GM19468 (cell line): ENCODE measurements around the gene FBLN1.
"Not testable (repeated sequence)": the region's sequence is repeated elsewhere in the genome, so short reads cannot be mapped to it uniquely, and the experiment has no call there.

Source experiments
- ATAC-seq: cut with Tn5 transposase; IDR thresholded peaks from one replicate; pipeline ENCODE4 v1.9.1; 2021; ENCODE audit warnings: mild to moderate bottlenecking, moderate library complexity, moderate number of reproducible peaks; ENCODE audit not compliant: unreplicated experiment; ENCODE audit errors: extremely low read depth

FBLN1 gene, protein sequence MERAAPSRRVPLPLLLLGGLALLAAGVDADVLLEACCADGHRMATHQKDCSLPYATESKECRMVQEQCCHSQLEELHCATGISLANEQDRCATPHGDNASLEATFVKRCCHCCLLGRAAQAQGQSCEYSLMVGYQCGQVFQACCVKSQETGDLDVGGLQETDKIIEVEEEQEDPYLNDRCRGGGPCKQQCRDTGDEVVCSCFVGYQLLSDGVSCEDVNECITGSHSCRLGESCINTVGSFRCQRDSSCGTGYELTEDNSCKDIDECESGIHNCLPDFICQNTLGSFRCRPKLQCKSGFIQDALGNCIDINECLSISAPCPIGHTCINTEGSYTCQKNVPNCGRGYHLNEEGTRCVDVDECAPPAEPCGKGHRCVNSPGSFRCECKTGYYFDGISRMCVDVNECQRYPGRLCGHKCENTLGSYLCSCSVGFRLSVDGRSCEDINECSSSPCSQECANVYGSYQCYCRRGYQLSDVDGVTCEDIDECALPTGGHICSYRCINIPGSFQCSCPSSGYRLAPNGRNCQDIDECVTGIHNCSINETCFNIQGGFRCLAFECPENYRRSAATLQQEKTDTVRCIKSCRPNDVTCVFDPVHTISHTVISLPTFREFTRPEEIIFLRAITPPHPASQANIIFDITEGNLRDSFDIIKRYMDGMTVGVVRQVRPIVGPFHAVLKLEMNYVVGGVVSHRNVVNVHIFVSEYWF

DNA sequence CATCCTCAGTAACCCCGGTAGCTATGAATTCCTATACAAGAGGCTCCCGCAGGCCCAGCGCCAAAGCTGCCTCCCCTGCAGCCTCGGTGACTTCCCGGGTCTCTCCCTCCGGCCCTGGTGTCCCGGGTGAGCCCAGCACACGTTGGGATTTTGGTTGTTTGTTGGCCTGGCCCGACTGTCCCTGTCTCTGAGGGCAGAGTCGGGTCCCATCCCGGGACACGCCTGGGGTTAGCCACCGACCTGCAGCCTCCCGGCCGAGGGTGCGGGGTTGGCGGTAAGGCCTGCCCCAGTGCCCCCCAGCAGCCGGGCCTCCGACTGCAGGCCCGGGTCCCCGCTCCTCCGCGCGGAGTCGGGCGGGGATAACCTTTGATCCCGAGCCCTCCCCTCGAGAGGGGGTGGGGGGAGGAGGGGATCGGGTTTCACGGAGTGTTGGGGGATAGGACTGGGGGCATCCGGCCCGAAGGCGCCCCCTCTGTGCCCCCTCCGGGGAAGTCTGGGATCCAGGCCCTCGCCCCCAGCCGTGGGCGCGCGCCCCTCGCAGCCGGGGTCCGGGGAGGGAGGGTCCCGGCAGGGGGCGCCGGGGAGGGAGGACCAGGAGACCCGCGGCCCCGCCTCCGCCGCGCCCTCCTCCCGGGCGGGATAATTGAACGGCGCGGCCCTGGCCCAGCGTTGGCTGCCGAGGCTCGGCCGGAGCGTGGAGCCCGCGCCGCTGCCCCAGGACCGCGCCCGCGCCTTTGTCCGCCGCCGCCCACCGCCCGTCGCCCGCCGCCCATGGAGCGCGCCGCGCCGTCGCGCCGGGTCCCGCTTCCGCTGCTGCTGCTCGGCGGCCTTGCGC, at the start of gene FBLN1:
Gene FBLN1, plus strand, starts transcription at position 669 of the 835 bp plus-strand sequence. Its CDS starts 103 bp downstream, at position 772.
- ATAC-seq, result no peak

DNA sequence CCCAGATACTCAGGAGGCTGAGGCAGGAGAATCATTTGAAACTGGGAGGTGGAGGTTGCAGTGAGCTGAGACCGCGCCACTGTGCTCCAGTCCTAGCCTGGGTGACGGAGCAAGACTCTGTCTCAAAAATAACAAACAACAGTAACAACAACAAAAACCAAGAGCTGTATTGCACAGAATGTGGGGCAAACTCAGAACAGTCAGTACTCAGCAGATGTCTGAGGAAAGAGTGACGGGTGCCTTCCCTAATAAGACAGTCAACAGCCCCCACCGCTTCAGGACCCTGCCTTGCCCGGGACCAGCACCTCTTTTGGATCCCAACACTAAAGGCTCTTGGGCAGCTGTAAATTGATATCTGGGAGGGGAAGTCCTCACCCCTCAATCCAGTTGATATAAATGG, 48.9 kb upstream of the FBLN1 start:
- no peak for ATAC-seq

DNA sequence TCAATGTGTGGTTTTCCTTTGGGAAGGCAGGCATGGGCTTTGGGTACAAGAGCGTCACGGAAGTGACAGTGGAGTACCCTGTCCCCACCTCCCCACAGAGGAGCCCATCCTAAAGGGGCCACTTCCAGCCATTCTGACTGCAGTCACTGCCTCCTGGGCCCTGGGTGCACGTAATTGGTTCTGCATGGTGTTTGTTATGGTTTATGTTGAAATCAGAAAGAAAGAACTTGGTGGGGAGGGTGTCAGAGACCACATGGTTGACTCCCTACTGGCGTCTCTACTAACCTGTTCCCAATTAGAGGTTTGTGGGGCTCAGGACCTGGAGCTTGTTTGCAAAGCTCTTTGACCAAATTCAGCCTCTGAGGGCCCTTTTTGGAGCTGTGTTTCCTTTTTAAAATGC, 48.4 kb upstream of the FBLN1 start:
- ATAC-seq, result no peak

DNA sequence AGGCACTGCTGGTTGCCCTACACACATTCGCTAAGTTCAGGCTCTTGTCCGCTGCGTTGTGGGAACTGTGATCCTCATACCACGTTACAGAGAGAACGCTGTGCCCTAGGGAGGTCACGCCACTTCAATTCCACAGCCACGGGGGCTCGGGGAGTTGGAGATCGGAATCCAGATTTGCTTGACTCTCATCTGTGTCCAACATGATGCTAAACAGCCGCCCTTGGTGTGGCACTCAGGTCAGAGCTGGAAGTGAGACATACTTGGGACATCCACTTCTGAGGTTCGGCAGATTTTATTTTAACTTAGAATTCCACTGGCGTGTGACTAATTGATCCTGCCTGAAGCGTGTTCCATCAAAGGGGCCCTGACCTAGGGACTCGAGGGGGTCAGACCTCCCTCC, 47.5 kb upstream of the FBLN1 start:
- no peak for ATAC-seq

DNA sequence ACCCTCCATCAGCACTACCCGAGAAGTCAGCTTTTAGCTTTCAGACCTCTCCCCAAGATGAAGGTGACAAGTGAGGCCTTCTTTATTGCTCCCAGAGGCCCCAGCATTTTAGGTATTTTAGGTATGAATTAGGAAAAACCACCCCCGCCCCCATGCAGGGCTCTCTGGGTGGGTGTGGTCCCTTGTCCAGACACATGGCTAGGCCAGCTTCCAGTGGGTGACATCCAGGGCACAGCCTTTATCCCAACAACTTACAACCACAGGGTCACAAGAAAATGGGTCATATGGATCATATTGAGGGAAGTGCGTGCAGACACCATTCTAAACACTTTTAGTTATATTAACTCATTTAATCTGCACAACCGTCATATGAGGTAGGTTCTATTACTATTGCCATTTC, 47.1 kb upstream of the FBLN1 start:
- no peak for ATAC-seq

DNA sequence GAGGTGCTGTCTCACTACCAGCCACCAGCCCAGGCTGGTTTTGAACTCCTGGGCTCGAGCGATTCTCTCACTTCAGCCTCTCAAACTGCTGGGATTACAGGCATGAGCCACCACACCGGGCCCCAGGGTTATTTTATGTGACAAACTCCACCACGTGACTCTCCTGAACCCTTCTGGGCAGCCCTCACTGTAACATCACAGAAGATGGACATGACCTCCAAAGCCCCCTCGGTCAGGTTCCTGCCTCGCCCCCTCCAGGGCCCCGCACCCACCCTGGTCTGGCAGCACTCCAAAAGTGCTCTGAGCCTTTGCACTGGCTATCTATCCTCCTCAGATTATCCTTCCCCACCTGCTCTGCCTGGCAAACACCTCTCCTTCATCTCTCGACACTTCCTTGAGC, 45.9 kb upstream of the FBLN1 start:
- ATAC-seq, result no peak

DNA sequence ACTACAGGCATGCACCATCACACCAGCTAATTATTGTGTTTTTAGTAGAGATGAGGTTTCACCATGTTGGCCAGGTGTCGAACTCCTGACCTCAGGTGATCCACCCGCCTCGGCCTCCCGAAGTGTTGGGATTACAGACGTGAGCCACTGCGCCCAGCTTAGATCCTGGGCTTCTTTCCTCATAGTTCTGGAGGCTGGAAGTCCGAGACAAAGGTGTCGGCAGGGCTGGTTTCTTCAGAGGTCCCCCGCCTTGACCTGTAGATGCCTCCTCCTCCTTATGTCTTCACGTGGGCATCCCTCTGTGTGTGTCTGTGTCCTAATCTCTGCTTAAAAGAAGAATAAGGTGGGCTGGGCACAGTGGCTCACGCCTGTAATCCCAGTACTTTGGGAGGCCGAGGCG, 44.2 kb upstream of the FBLN1 start:
- ATAC-seq, result no peak

DNA sequence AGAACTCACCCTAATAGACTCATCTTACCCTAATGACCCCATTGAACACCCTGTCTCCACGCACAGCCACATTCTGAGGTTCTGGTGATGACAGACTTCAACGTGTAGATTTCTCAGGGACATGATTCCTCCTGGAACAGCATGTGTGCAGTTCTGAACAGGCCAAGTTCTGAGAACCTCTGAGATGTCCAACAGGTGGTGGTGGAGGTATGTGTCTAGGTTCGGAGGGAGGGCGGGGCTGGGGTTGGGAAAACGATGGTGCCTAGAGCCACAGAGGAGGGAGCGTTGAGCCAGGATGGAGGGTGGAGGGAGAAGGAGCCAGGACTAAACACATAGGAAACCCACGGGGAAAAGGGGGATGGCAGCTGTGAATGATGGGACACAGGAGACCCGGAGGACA, 43.4 kb upstream of the FBLN1 start:
- ATAC-seq, result no peak

DNA sequence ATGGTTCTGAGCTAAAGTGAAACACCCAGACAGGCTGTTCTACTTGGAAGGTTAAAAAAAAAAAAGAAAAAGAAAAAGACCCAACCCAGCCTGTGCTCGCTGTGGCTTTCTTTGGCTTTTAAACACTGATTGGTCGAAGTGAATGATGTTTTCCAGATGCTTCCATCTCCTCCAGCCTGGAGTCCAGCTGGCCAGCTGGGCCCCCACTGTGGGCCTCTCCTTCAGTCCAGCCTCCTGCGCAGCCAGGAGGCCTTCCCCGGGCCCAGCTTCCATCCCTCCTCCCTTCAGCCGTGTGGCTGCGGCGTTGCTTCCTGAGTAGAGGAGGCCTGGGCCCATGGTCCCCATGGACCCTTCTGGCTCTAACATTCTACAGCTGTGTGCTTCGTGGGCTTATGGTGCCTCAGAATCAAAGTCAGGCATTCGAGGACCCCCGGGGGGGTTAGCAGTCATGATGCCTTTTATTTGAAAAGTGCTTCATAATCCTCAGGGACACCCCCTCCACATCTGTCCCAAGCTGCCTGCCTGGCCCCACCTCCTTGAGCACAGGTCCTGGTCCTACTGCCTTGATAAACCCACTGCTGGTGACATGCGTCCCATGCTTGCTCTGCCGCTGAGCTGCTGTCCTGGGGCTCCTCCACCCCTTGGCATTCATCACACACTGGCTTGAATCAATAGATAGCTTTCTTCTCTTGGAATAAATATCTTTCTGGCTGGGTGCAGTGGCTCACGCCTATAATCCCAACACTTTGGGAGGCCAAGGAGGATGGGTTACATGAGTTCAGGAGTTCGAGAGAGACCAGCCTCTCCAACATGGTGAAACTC, 42.2 kb upstream of the FBLN1 start:
- ATAC-seq, result no peak

DNA sequence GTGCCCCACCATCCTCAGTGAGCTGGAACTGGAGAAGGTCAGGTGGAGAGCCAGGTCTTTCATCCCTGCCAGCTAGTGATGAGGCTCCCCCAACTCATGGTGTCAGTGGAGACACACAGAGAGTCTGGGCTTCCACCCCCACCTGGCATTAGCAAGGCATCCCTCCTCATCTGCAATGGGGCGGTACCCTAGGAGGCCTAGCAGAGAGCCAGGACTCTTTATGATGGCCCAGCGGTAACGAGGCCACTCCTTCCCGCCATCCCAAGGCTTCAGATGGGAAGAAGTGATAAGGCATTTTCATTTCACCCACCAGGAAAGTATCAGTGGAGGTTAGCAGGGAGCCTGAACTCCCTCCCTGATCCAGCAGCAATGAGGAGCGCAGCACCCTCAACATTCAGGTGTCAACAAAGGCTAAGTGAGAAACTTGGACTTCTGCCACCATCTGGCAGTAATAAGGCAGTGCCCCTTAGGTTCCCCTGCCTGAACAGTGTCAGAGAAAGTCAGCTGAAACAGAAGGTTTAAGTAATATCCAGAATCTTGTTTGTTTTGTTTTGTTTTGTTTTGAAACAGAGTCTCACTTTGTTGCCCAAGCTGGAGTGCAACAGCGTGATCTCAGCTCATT, 40.5 kb upstream of the FBLN1 start:
- ATAC-seq, result no peak

DNA sequence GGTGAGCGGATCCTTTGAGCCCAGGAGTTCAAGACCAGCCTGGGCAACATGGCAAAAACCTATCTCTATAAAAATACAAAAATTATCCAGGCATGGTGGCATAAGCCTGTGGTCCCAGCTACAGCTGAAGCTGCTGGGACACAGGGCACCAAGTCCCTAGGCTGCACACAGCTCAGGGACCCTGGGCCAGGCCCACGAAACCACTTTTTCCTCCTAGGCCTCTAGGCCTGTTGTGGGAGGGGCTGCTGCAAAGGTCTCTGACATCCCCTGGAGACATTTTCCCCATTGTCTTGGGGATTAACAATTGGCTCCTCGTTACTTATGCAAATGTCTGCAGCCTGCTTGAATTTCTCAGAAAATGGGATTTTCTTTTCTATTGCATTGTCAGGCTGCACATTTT, 39.0 kb upstream of the FBLN1 start:
- ATAC-seq, result not testable (repeated sequence)

DNA sequence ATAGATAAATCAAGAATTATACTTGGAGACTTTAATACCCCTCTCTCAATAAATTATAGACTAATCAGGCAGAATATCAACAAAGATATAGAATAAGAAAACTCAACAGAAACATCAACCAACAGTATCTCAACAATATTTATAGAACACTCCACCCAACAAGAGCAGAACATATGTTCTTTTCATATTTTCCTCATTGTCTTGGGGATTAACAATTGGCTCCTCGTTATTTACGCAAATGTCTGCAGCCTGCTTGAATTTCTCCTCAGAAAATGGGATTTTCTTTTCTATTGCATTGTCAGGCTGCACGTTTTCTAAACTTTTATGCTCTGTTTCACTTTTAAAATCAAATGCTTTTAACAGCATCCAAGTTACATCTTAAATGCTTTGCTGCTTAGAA, 37.0 kb upstream of the FBLN1 start:
- ATAC-seq, result no peak

DNA sequence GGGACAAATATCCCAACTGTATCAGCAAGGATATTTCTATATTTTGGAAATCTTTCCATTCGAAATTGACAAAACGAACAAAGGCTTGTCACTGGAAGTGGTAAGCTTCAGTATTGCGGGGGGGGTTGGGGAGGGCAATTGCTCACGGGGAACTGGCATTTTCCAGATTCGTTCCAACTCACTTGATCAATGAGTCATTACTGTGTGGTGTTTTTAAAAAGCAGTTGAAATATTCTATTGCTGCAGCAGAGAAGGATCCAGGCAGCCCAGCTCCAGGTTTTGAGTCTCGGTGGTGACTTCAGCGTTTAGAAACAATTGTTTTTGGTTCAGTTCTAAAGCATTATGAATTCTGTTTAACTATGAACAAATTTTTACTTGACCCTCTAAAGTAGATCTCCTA, 33.8 kb upstream of the FBLN1 start:
- no peak for ATAC-seq

DNA sequence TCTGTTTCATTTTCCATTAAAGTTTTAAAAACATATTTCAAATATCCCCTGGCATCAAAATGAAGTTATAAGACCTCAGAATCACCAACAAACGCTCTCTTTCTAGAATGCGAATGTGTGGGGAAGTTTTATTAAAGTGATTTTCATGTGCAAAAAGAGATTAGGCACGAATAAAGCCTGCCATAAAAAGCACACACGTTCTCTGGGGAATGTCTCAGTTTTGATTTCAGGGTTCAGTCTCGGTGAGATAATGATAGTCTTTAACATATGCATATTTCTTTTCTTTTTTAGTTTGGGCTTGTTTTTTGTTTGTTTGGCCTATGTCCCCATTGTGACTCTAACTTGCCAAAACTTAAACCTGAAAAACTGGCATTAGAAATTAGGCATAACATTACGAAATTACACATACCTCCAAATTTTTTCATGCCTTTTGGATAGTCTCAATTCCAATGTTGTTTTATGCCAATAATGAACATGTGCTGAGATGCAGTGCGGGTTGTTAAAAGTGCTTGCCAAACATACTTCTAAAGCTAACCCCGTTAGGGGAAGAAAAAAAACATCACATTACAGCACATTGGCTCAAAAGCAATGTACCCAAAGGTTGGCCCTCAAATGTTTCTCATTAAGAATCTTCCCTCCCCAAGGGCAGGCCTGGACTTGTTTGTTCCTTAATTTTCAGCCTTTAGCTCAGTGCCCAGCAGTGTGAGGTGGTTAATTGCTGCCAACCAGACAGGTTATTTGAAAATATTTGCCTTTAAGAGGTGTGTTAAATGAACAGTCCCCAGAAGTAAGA, 33.2 kb upstream of the FBLN1 start:
- no peak for ATAC-seq

DNA sequence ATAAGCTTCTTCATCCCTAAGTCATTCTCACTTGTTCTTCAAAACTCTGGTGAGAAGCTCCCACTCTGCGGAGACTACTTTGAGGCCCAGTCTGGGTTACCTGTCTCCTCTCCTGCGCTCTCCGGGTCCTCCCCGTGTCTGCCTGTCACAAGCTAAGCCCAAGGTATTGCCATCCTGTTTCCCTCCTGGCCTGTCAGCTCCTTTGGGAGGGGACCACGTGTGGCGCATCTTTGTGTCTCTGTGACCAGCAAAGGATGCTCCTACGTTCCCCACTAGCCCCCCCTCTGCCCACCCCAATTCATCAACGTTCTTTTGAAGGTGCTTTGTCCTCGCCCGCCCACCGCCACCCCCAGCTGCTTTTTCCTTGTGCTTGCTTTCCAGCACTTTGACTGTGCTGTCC, 31.8 kb upstream of the FBLN1 start:
- no peak for ATAC-seq

DNA sequence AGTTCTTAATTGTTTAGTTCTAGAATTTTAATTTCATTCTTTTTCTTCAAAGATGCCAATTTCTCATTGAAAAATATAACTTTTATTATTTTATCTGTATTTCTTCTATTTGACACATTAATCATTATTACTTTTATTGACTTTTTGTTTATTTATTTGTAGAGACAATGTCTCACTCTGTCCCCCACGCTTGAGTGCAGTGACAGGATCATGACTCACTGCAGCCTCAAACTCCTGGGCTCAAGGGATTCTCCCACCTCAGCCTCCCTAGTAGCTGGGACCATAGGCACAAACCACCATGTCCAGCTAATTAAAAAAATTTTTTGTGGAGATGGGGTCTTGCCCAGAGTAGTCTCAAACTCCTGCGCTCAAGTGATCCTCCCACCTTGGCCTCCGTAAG, 30.3 kb upstream of the FBLN1 start:
- ATAC-seq, result no peak

DNA sequence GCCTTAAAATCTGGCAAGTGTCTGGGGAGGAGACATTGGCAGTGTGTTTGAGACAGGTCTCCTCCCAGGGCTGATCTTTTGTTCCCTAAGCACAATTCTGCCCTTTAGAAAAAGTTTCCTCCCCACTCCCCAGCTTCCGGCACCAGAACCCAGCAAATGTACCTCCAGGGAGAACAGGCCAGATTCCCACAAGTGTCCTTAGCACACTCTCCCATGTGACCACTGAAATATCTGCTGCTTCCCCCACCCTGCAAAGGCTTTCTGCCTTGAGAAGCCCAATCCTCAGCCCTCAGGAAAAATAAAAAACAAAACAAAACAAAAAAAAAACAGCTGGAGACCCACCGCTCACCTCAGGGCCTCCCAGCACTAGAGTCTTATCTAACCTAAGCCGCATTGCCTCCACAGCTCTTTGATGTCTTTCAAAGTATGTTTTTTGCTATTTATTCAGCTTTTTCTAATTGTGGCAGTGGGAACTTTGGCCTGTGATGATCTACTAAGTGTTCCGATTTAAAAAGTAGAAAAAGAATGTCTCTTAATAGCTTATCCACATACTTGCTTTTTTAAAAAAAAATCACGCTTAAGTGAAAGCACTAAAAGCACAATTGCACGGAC, 29.0 kb upstream of the FBLN1 start:
- no peak for ATAC-seq

DNA sequence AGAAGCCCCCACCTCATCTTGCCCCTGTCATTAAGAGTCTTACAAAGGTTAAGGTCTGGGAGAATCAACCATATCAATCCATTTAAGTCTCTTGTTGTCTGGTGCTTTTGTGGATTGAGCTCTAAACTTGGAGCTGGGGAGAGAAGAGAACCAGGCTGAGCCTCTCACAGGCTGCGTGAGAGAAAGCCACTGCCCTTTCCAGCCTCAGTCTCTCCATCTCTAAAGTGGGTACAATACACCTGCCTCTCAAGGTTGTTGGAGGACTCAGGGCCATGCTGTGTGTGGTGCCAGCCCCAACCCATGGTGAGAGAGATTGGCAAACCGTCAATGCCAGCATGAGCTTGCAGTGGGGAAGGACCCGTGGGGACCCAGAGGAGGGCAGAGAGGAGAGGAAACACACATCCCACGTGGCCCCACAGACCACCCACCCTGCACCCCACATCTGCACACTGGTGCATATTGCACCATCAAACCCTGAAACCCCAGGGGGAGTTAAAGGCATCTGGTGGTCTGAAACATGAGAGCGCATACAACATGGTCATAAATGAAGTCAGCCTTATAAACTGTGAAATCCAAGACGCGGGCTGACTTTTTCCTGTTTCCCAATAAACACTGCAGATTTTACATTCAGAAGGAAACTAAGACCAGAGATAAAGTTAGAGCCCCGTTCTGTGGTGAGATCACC, 27.5 kb upstream of the FBLN1 start:
- no peak for ATAC-seq
